Muscle layer of duodenum (tissue), 2 donors: ENCODE results near the gene AK4.
"Not testable (repeated sequence)": the region's sequence is repeated elsewhere in the genome, so short reads cannot be mapped to it uniquely, and the experiment has no call there.

ENCODE experiments used
- H3K27ac ChIP-seq: one replicate; pipeline ENCODE4 v1.7.0; 2013; ENCODE audit warnings: mild to moderate bottlenecking, low read length
- H3K27me3 ChIP-seq: one replicate; pipeline ENCODE4 v1.7.0; 2013; ENCODE audit warnings: low read depth, mild to moderate bottlenecking, control low read depth, low read length
- H3K36me3 ChIP-seq, 2 donors: one replicate each; pipeline ENCODE4 v1.7.0; 2013; ENCODE audit warnings: low read length in 2 of 2, control low read depth in 1 of 2, mild to moderate bottlenecking in 1 of 2; ENCODE audit not compliant: insufficient read depth in 2 of 2, control insufficient read depth in 1 of 2
- H3K4me1 ChIP-seq, 2 donors: one replicate each; pipeline ENCODE4 v1.7.0; 2013; ENCODE audit warnings: low read length in 2 of 2, mild to moderate bottlenecking in 2 of 2, control low read depth in 1 of 2, moderate library complexity in 1 of 2; ENCODE audit not compliant: insufficient read depth in 2 of 2, control insufficient read depth in 1 of 2
- H3K4me3 ChIP-seq, 2 donors: one replicate each; pipeline ENCODE4 v1.7.0; 2013; ENCODE audit warnings: low read length in 2 of 2, low read depth in 1 of 2, mild to moderate bottlenecking in 1 of 2
- H3K9me3 ChIP-seq, 2 donors: one replicate each; pipeline ENCODE4 v1.7.0; 2013; ENCODE audit warnings: low read length in 2 of 2, control low read depth in 1 of 2, mild to moderate bottlenecking in 1 of 2; ENCODE audit not compliant: control insufficient read depth in 1 of 2
- donor health status: healthy.

The AK4 gene

DNA sequence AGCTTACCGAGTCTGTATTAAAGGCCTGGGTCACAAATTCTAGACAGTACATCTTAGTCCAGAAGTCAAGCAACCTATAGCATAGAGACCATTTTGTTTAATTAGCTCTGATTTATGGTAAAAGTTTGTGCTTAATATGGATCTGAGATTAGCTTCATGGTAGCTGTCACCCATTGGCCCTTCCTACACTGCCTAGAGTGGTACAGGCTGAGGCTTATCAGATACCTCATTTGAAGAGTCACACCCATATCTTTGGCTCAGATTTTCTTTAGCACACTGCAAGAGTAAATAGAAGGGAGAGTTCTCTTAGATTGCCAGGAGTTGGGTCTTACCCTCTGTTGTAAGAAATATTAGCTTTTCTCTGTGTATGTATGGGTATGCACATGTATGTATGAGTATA, 3.6 kb downstream of the AK4 start:
- no peak overlapping the region for H3K27ac ChIP-seq
- no peak overlapping the region for H3K4me3 ChIP-seq
- no peaks in the 10 kb centered on the region for H3K9me3 ChIP-seq
- H3K27me3 ChIP-seq, result peaks cover 6% of the 10 kb centered on the region
- peaks cover 5% of the 10 kb centered on the region in 2 donors for H3K4me1 ChIP-seq
- H3K36me3 ChIP-seq, result no peaks in the 10 kb centered on the region

DNA sequence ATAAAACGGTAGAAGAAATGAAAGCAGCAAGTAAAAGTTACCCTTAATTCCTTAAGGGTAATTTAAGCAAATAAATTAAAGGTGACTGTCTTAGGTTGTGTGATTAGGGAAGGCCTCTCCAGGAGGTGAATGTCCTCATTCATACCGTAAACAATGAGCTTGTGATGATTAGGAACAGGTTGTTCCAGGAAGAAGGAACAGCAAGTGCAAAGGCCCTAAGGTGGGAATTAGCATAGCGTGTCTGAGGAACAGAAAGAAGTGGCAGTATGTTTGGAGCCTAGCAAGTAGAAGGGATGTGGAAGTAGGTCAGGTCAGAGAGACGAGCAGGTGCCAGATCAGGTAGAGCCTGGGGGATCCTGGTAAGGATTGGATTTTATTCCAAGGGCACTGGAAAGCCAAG, 5.6 kb downstream of the AK4 start:
- Histone ChIP-seq H3K4me1 (no peaks in the 10 kb centered on the region), H3K36me3 (no peaks in the 10 kb centered on the region), H3K27me3 (no peaks in the 10 kb centered on the region), H3K9me3 (no peaks in the 10 kb centered on the region), H3K27ac (no peak overlapping the region), H3K4me3 (no peak overlapping the region)

DNA sequence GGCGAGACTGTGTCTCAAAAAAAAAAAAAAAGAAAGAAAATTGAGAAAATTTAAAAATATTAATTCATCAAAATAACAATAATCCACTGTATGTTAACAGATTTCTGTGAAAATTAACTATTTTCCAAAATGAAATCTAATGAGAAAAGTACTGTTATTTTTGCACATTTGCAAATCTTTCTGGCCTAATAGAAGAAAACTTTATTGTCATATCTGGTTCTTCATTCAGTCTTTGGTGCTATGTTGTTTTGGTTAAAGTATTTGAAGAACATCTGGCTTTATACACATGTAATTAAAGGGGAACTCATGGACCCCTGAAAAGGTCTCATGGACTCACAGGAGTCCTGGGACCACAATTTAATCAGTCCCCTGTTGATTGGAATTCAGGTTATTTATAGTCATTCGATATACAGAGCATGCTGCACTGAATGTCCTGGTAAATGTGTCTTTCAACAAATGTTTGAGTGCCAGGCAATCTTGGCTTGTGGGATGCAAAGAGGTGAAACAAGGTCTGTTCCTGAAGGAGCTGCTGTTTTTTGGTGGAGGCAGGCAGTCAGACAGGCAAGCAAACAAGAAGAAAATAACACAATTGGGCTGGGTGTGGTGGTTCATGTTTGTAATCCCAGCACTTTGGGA, 9.0 kb downstream of the AK4 start:
- Histone ChIP-seq H3K36me3 (no peaks in the 10 kb centered on the region), H3K4me3 (no peak overlapping the region), H3K27ac (no peak overlapping the region), H3K9me3 (no peaks in the 10 kb centered on the region), H3K27me3 (no peaks in the 10 kb centered on the region), H3K4me1 (no peaks in the 10 kb centered on the region)

DNA sequence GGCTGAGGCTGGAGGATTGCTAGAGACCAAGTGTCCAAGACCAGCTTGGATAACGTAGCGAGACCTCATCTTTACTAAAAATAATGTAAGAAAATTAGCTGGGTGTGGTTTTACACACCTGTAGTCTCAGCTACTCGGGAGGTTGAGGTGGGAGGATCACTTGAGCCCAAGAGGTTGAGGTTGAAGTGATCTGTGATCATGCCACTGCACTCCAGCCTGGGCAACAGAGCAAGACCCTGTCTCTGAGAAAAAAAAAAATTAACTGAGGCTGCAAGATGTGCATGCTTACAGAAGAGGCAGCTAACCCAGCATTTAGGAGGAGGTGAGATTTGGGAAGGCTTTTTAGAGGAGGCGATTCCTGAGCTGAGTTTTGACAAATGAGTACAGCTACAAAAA, 9.5 kb downstream of the AK4 start:
- H3K27ac ChIP-seq, result no peak overlapping the region
- H3K9me3 ChIP-seq, result no peaks in the 10 kb centered on the region
- no peaks in the 10 kb centered on the region for H3K36me3 ChIP-seq
- H3K27me3 ChIP-seq, result no peaks in the 10 kb centered on the region
- H3K4me3 ChIP-seq, result no peak overlapping the region
- H3K4me1 ChIP-seq, result no peaks in the 10 kb centered on the region

DNA sequence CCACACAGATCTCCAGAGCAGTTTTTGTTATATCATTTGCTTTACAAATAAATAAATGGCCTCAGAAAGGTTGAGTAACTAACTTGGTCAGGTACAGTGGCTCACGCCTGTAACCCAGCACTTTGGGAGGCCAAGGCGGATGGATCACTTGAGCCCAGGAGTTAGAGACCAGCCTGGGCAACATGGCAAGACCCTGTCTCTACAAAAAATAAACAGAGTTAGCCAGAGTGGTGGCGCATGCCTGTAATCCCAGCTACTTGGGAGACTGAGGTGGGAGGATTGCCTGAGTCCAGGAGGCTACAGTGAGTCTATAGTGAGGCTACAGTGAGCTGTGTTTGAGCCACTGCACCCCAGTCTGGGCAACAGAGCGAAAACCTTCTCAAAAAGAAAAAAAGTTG, 11.3 kb downstream of the AK4 start:
- H3K4me1 ChIP-seq, H3K9me3 ChIP-seq, H3K27ac ChIP-seq, H3K4me3 ChIP-seq, H3K36me3 ChIP-seq, H3K27me3 ChIP-seq: not testable (repeated sequence)

- H3K9me3 ChIP-seq, result no peaks in the 10 kb centered on the region
- H3K4me1 ChIP-seq, result no peaks in the 10 kb centered on the region
- H3K4me3 ChIP-seq, result no peak overlapping the region
These were observed 12.0 kb downstream of the AK4 start for GRCh38 chr1:65159801-65160523.

DNA sequence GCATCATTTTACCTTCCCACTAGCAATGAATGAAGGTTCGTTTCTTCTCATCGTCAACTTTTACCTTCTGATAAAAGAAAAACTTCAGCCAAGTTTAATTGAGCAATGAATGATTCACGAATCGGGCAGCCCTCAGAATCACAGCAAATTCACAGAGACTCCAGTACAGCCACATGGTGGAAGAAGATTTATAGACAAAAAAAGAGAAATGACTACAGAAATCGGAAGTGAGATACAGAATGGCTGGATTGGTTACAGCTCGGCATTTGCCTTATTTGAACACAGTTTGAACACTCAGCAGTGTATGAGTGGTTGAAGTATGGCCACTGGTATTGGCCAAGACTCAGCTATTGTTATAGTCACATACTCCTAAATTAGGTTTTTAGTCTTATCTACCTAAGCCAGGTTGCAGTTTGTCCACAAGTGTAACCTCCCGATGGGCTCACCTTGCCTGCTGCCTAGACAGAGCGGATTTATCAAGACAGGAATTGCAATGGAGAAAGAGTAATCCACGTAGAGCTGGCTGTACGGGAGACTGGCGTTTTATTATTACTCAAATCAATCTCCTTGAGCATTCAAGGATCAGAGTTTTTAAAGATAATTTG, 15.3 kb downstream of the AK4 start:
- Histone ChIP-seq H3K4me3 (no peak overlapping the region), H3K9me3 (no peaks in the 10 kb centered on the region), H3K27ac (no peak overlapping the region), H3K27me3 (no peaks in the 10 kb centered on the region), H3K36me3 (no peaks in the 10 kb centered on the region), H3K4me1 (no peaks in the 10 kb centered on the region)

More at GRCh38 chr1:65159801-65160523, 12.0 kb downstream of the AK4 start:
- Histone ChIP-seq H3K27me3 (no peaks in the 10 kb centered on the region), H3K27ac (no peak overlapping the region), H3K36me3 (no peaks in the 10 kb centered on the region)

- not testable (repeated sequence) for H3K27me3 ChIP-seq, H3K4me3 ChIP-seq, H3K9me3 ChIP-seq, H3K4me1 ChIP-seq, H3K36me3 ChIP-seq, H3K27ac ChIP-seq
These were observed 16.1 kb downstream of the AK4 start for GRCh38 chr1:65164101-65164500.

GRCh38 chr1:65164633-65165032, 16.6 kb downstream of the AK4 start:
- no peaks in the 10 kb centered on the region for H3K9me3 ChIP-seq
- no peak overlapping the region for H3K27ac ChIP-seq
- no peaks in the 10 kb centered on the region for H3K4me1 ChIP-seq
- H3K27me3 ChIP-seq, result no peaks in the 10 kb centered on the region
- H3K4me3 ChIP-seq, result no peak overlapping the region
- no peaks in the 10 kb centered on the region for H3K36me3 ChIP-seq

- Histone ChIP-seq H3K4me1 (no peaks in the 10 kb centered on the region), H3K27ac (no peak overlapping the region), H3K4me3 (no peak overlapping the region), H3K27me3 (no peaks in the 10 kb centered on the region), H3K36me3 (no peaks in the 10 kb centered on the region), H3K9me3 (no peaks in the 10 kb centered on the region)
These were observed 17.4 kb downstream of the AK4 start for GRCh38 chr1:65165269-65165993.

- H3K27ac ChIP-seq, result no peak overlapping the region
- H3K27me3 ChIP-seq, result no peaks in the 10 kb centered on the region
- H3K4me1 ChIP-seq, result no peaks in the 10 kb centered on the region
- H3K9me3 ChIP-seq, result no peaks in the 10 kb centered on the region
- no peak overlapping the region for H3K4me3 ChIP-seq
- H3K36me3 ChIP-seq, result no peaks in the 10 kb centered on the region
These were observed 18.7 kb downstream of the AK4 start for GRCh38 chr1:65166572-65167305.
